Measurements from ENCODE around the gene HJURP.

HJURP gene

GRCh38 chr2:233816771-233817170 is 37.6 kb downstream of the HJURP start:
- TF ChIP-seq CTCF (IDR thresholded peaks at IDR 0.05; ENCODE audit: borderline replicate concordance, extremely low read depth, low read length, poor library complexity, severe bottlenecking), result no peak
- no peak for TF ChIP-seq EZH2 (IDR thresholded peaks at IDR 0.05; ENCODE audit: borderline replicate concordance, low read depth, low read length, severe bottlenecking)
- no peak overlapping the region for H3K9ac ChIP-seq (ENCODE audit: low read depth, low read length)
- no peaks in the 10 kb centered on the region for H3K36me3 ChIP-seq (ENCODE audit: insufficient read depth, low read length)
- ATAC-seq (ENCODE audit: insufficient read depth, low read depth), result no peak
- DNase-seq, result no peak
- H2AFZ ChIP-seq (ENCODE audit: low read depth, low read length), result no peak overlapping the region
- H3K9me3 ChIP-seq (ENCODE audit: insufficient read depth, low read length, severe bottlenecking), result no peaks in the 10 kb centered on the region
- no peaks in the 10 kb centered on the region for H3K79me2 ChIP-seq (ENCODE audit: insufficient read depth, low read length)
- H3K27ac ChIP-seq (ENCODE audit: low read length), result no peak overlapping the region
- H3K27me3 ChIP-seq (ENCODE audit: insufficient read depth, low read length, poor library complexity), result peaks cover 8% of the 10 kb centered on the region
- no peak overlapping the region for H3K4me2 ChIP-seq (ENCODE audit: insufficient read depth, low read length)
- no peaks in the 10 kb centered on the region for H4K20me1 ChIP-seq (ENCODE audit: insufficient read depth, low read length)
- H3K4me1 ChIP-seq (ENCODE audit: insufficient read depth, low read length), result no peaks in the 10 kb centered on the region
- H3K4me3 ChIP-seq (ENCODE audit: low read depth in 1 of 2, low read length in 2 of 2), result no peak overlapping the region

GRCh38 chr2:233816334-233816733 is 38.0 kb downstream of the HJURP start:
- Histone ChIP-seq H3K27me3 (ENCODE audit: insufficient read depth, low read length, poor library complexity) (peaks cover 10% of the 10 kb centered on the region), H3K79me2 (ENCODE audit: insufficient read depth, low read length) (no peaks in the 10 kb centered on the region), H3K27ac (ENCODE audit: low read length) (no peak overlapping the region), H3K36me3 (ENCODE audit: insufficient read depth, low read length) (no peaks in the 10 kb centered on the region), H3K9ac (ENCODE audit: low read depth, low read length) (no peak overlapping the region), H3K4me3 (ENCODE audit: low read depth in 1 of 2, low read length in 2 of 2) (no peak overlapping the region), H2AFZ (ENCODE audit: low read depth, low read length) (no peak overlapping the region), H3K9me3 (ENCODE audit: insufficient read depth, low read length, severe bottlenecking) (no peaks in the 10 kb centered on the region), H3K4me2 (ENCODE audit: insufficient read depth, low read length) (no peak overlapping the region), H3K4me1 (ENCODE audit: insufficient read depth, low read length) (no peaks in the 10 kb centered on the region), H4K20me1 (ENCODE audit: insufficient read depth, low read length) (no peaks in the 10 kb centered on the region)
- ATAC-seq (ENCODE audit: insufficient read depth, low read depth), result no peak
- DNase-seq, result no peak
- TF ChIP-seq CTCF (IDR thresholded peaks at IDR 0.05; ENCODE audit: borderline replicate concordance, extremely low read depth, low read length, poor library complexity, severe bottlenecking), result no peak
- no peak for TF ChIP-seq EZH2 (IDR thresholded peaks at IDR 0.05; ENCODE audit: borderline replicate concordance, low read depth, low read length, severe bottlenecking)

- Histone ChIP-seq H2AFZ (ENCODE audit: low read depth, low read length) (no peak overlapping the region), H3K79me2 (ENCODE audit: insufficient read depth, low read length) (no peaks in the 10 kb centered on the region), H3K4me1 (ENCODE audit: insufficient read depth, low read length) (no peaks in the 10 kb centered on the region), H3K4me2 (ENCODE audit: insufficient read depth, low read length) (no peak overlapping the region), H3K27me3 (ENCODE audit: insufficient read depth, low read length, poor library complexity) (peaks cover 13% of the 10 kb centered on the region), H3K27ac (ENCODE audit: low read length) (no peak overlapping the region), H3K9me3 (ENCODE audit: insufficient read depth, low read length, severe bottlenecking) (no peaks in the 10 kb centered on the region), H3K36me3 (ENCODE audit: insufficient read depth, low read length) (no peaks in the 10 kb centered on the region), H3K9ac (ENCODE audit: low read depth, low read length) (no peak overlapping the region), H3K4me3 (ENCODE audit: low read depth in 1 of 2, low read length in 2 of 2) (no peak overlapping the region), H4K20me1 (ENCODE audit: insufficient read depth, low read length) (no peaks in the 10 kb centered on the region)
- TF ChIP-seq EZH2 (IDR thresholded peaks at IDR 0.05; ENCODE audit: borderline replicate concordance, low read depth, low read length, severe bottlenecking) (no peak), CTCF (IDR thresholded peaks at IDR 0.05; ENCODE audit: borderline replicate concordance, extremely low read depth, low read length, poor library complexity, severe bottlenecking) (no peak)
- no peak for ATAC-seq (ENCODE audit: insufficient read depth, low read depth)
- no peak for DNase-seq
These were observed 38.5 kb downstream of the HJURP start for GRCh38 chr2:233815861-233816260.
